DOHH2 (cell line): ENCODE results near the gene GRHL3.

Source experiments
- EZH2phosphoT487 ChIP-seq: fragments of 200-600 bp; sonication (generic); IDR thresholded peaks from 2 replicates; pipeline ENCODE4 v1.6.1; 2017; ENCODE audit warnings: borderline replicate concordance, mild to moderate bottlenecking, antibody characterized with exemption, low read length, moderate library complexity, mixed read lengths
- TF ChIP-seq, protein P1 (sequence below): fragments of 200-600 bp; sonication (generic); IDR thresholded peaks from one replicate; pipeline ENCODE4 v1.5.1; 2014; ENCODE audit warnings: antibody characterized with exemption, mild to moderate bottlenecking, low read depth, low read length; ENCODE audit not compliant: poor library complexity, severe bottlenecking

DNA sequence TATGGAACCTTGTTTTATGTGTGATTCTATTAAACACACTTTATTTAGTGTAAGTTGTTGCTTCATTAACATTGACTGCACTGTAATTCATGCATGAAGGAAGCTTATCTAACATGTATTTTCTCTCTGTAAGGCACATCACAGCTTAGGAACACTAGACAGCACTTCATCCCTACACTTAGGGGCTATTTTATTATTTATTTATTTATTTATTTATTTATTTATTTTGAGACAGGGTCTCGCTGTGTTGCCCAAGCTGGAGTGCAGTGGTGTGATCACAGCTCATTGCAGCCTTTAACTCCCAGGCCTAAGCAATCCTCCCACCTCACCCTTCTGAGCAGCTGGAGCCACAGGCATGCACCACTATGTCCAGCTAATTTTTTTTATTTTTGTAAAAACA, 30.7 kb upstream of the GRHL3 start:
- TF ChIP-seq EZH2phosphoT487, result no peak
- TF ChIP-seq, protein P1, sequence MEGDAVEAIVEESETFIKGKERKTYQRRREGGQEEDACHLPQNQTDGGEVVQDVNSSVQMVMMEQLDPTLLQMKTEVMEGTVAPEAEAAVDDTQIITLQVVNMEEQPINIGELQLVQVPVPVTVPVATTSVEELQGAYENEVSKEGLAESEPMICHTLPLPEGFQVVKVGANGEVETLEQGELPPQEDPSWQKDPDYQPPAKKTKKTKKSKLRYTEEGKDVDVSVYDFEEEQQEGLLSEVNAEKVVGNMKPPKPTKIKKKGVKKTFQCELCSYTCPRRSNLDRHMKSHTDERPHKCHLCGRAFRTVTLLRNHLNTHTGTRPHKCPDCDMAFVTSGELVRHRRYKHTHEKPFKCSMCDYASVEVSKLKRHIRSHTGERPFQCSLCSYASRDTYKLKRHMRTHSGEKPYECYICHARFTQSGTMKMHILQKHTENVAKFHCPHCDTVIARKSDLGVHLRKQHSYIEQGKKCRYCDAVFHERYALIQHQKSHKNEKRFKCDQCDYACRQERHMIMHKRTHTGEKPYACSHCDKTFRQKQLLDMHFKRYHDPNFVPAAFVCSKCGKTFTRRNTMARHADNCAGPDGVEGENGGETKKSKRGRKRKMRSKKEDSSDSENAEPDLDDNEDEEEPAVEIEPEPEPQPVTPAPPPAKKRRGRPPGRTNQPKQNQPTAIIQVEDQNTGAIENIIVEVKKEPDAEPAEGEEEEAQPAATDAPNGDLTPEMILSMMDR, result no peak
